Activated naive CD4-positive, alpha-beta T cell treated with anti-CD3 and anti-CD28 coated beads, Interleukin-2, amount 50 U/mL, for 24 hours (primary cell): ENCODE measurements around the gene GUCD1.

Experiments
- H3K27ac Mint-ChIP-seq: one replicate; pipeline ENCODE4 v1.8.0; 2021; ENCODE audit warnings: mild to moderate bottlenecking, mixed read lengths
- H3K27me3 Mint-ChIP-seq: one replicate; pipeline ENCODE4 v1.8.0; 2021; ENCODE audit warnings: mixed read lengths
- H3K36me3 Mint-ChIP-seq: one replicate; pipeline ENCODE4 v1.8.0; 2021; ENCODE audit warnings: mixed read lengths
- H3K4me1 Mint-ChIP-seq: one replicate; pipeline ENCODE4 v1.8.0; 2021; ENCODE audit warnings: mixed read lengths
- H3K4me3 Mint-ChIP-seq: one replicate; pipeline ENCODE4 v1.8.0; 2021; ENCODE audit warnings: mild to moderate bottlenecking, mixed read lengths
- H3K9me3 Mint-ChIP-seq: one replicate; pipeline ENCODE4 v1.8.0; 2021; ENCODE audit warnings: mixed read lengths

GUCD1 gene

DNA sequence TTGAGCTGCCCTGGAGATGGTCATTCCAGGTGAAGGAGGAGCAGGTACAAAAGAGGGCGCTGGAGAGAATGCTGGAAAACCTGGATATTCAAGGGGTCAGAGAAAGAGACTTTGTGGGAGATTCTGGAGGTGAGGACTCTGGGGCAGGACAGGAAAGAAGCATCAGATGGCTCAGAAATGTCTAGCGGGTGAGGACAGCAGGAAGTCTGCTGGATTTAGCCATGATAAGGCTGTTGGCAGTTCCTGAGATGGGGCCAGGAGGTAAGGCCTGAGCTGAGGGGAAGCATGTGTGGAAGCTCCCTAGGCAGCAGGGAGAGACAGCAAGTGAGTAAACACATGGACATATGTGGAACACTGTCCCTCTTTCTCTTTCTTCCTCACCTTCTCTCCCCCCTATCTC is 58.3 kb downstream of the GUCD1 start:
- Mint-ChIP-seq H3K27me3 (peaks cover 15% of the 10 kb centered on the region), H3K36me3 (no peaks in the 10 kb centered on the region), H3K27ac (no peak overlapping the region), H3K4me1 (peaks cover 11% of the 10 kb centered on the region), H3K4me3 (no peak overlapping the region), H3K9me3 (no peaks in the 10 kb centered on the region)

- no peaks in the 10 kb centered on the region for H3K36me3 Mint-ChIP-seq
- no peak overlapping the region for H3K27ac Mint-ChIP-seq
- no peak overlapping the region for H3K4me3 Mint-ChIP-seq
- H3K9me3 Mint-ChIP-seq, result no peaks in the 10 kb centered on the region
- H3K4me1 Mint-ChIP-seq, result peaks cover 11% of the 10 kb centered on the region
- peaks cover 15% of the 10 kb centered on the region for H3K27me3 Mint-ChIP-seq
Measured at GRCh38 chr22:24496234-24496633, 58.7 kb downstream of the GUCD1 start.

DNA sequence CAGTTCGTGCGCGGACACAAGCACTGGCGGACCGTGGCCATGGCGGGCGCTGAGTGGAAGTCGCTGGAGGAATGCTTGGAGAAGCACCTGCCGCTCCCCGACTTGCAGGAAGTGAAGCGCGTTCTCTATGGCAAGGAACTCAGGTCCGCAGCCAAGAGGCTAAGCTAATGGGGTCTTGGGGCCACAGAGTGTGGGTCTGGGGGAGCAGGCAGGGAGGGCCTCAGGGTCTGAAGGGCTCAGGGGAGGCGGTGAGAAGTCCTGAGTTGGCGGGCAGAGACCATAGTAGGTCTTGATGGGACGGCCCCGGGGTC is 59.6 kb downstream of the GUCD1 start:
- no peak overlapping the region for H3K27ac Mint-ChIP-seq

GRCh38 chr22:24494528-24495364 is 60.2 kb downstream of the GUCD1 start, which contains the start of gene UPB1:
TSS of gene UPB1 (plus strand) at chr22:24495332. CDS start at chr22:24495404, 72 bp downstream.
- Mint-ChIP-seq H3K27me3 (peaks cover 15% of the 10 kb centered on the region), H3K36me3 (no peaks in the 10 kb centered on the region), H3K9me3 (no peaks in the 10 kb centered on the region), H3K27ac (no peak within 1 kb of the TSS), H3K4me1 (peaks cover 11% of the 10 kb centered on the region), H3K4me3 (no peak within 1 kb of the TSS)

More for the DNA sequence above, 59.6 kb downstream of the GUCD1 start:
- peaks cover 11% of the 10 kb centered on the region for H3K4me1 Mint-ChIP-seq
- no peak overlapping the region for H3K4me3 Mint-ChIP-seq
- peaks cover 15% of the 10 kb centered on the region for H3K27me3 Mint-ChIP-seq
- H3K36me3 Mint-ChIP-seq, result no peaks in the 10 kb centered on the region
- no peaks in the 10 kb centered on the region for H3K9me3 Mint-ChIP-seq

- peaks cover 11% of the 10 kb centered on the region for H3K4me1 Mint-ChIP-seq
- H3K27ac Mint-ChIP-seq, result no peak overlapping the region
- no peak overlapping the region for H3K4me3 Mint-ChIP-seq
- H3K36me3 Mint-ChIP-seq, result no peaks in the 10 kb centered on the region
- H3K27me3 Mint-ChIP-seq, result peaks cover 15% of the 10 kb centered on the region
- no peaks in the 10 kb centered on the region for H3K9me3 Mint-ChIP-seq
Measured at GRCh38 chr22:24494167-24494527, 60.8 kb downstream of the GUCD1 start.

- no peaks in the 10 kb centered on the region for H3K9me3 Mint-ChIP-seq
- H3K4me1 Mint-ChIP-seq, result no peaks in the 10 kb centered on the region
- H3K4me3 Mint-ChIP-seq, result no peak overlapping the region
- no peak overlapping the region for H3K27ac Mint-ChIP-seq
- peaks cover 15% of the 10 kb centered on the region for H3K27me3 Mint-ChIP-seq
- no peaks in the 10 kb centered on the region for H3K36me3 Mint-ChIP-seq
Measured at GRCh38 chr22:24492391-24492790, 62.5 kb downstream of the GUCD1 start.
